K562 (cell line): Measurements from ENCODE around the gene STIM1. TPM values are rescaled to one million over a fixed set of nuclear protein-coding genes. Genes with fewer than 3 reads are reported as not detected.

Experiments
- CBX1 ChIP-seq: sonication (generic); IDR thresholded peaks from 2 replicates; pipeline ENCODE4 v1.6.1; 2016; ENCODE audit warnings: antibody characterized with exemption, low read depth, mild to moderate bottlenecking
- CCNT2 ChIP-seq: IDR thresholded peaks from 2 replicates; pipeline ENCODE4 v1.6.1; 2011; ENCODE audit warnings: borderline replicate concordance, low read depth, mild to moderate bottlenecking, moderate library complexity, mixed read lengths, low read length; ENCODE audit not compliant: insufficient read length; ENCODE audit errors: extremely low read depth
- CEBPG ChIP-seq, 3 experiments: fragments of 200-800 bp in 1 of 3; sonication (Bioruptor generic) in 1 of 3; sonication (generic) in 1 of 3; formaldehyde crosslinking in 1 of 3; IDR thresholded peaks in 2 of 3; conservative IDR thresholded peaks in 1 of 3; 2 replicates each; pipeline versions ENCODE4 v1.6.1 to v1.8.0; 2016 to 2022; ENCODE audit warnings: missing compliant biosample characterization in 2 of 3, missing genetic modification characterization in 2 of 3, mild to moderate bottlenecking in 1 of 3, missing genetic modification reagents in 1 of 3
- CREB1 ChIP-seq, 2 experiments: sonication (generic) in 1 of 2; formaldehyde crosslinking in 1 of 2; IDR thresholded peaks; 2 replicates each; pipeline versions ENCODE4 v1.6.1 to v1.8.0; 2012 to 2022; ENCODE audit warnings: inconsistent platforms in 1 of 2, mild to moderate bottlenecking in 1 of 2, missing genetic modification reagents in 1 of 2, moderate library complexity in 1 of 2
- ELF2 ChIP-seq: fragments of 250-450 bp; sonication (Bioruptor Pico); IDR thresholded peaks from 2 replicates; pipeline ENCODE4 v1.5.0; 2021; ENCODE audit warnings: mild to moderate bottlenecking
- FOXK1 ChIP-seq: sonication (generic); formaldehyde crosslinking; IDR thresholded peaks from 2 replicates; pipeline ENCODE4 v1.8.0; 2022; ENCODE audit warnings: missing genetic modification reagents, mild to moderate bottlenecking, borderline replicate concordance
- HNRNPK ChIP-seq: fragments of 200-400 bp; formaldehyde crosslinking; IDR thresholded peaks from one replicate; pipeline ENCODE4 v1.6.1; 2018; ENCODE audit warnings: mild to moderate bottlenecking, low read depth, low read length; ENCODE audit not compliant: poor library complexity, severe bottlenecking
- NCOA2 ChIP-seq, 2 experiments: fragments of 450-650 bp; IDR thresholded peaks; 2 replicates each; pipeline ENCODE4 v1.6.1; 2018; ENCODE audit warnings: mild to moderate bottlenecking in 2 of 2, moderate library complexity in 1 of 2; ENCODE audit not compliant: partially characterized antibody in 2 of 2
- NR2F6 ChIP-seq: fragments of 450-650 bp; formaldehyde crosslinking; IDR thresholded peaks from 2 replicates; pipeline ENCODE4 v1.4.0; 2020; ENCODE audit warnings: mild to moderate bottlenecking
- OTX1 ChIP-seq: fragments of 450-650 bp; formaldehyde crosslinking; IDR thresholded peaks from 2 replicates; pipeline ENCODE4 v1.4.0; 2022; ENCODE audit warnings: mild to moderate bottlenecking
- PHF21A ChIP-seq: fragments of 450-650 bp; IDR thresholded peaks from 2 replicates; pipeline ENCODE4 v1.6.1; 2017; ENCODE audit warnings: low read depth, borderline replicate concordance
- RCOR1 ChIP-seq, 2 experiments: IDR thresholded peaks; 2 replicates each; pipeline ENCODE4 v1.6.1; 2012; ENCODE audit warnings: low read depth in 2 of 2, low read length in 2 of 2, borderline replicate concordance in 1 of 2, improper control_type of control experiment in 1 of 2
- SP1 ChIP-seq: sonication (generic); formaldehyde crosslinking; IDR thresholded peaks from 2 replicates; pipeline ENCODE4 v1.8.1; 2022; ENCODE audit warnings: mild to moderate bottlenecking, missing genetic modification reagents
- SRSF7 ChIP-seq: fragments of 200-400 bp; formaldehyde crosslinking; optimal IDR thresholded peaks from 2 replicates; pipeline ENCODE3; 2017; ENCODE audit warnings: mild to moderate bottlenecking, low read depth, low read length
- TRIM24 ChIP-seq, 2 experiments: fragments of 450-650 bp; IDR thresholded peaks; 2 replicates each; pipeline ENCODE4 v1.6.1; 2016
- ZKSCAN3 ChIP-seq: fragments of 250-450 bp; sonication (Bioruptor Pico); IDR thresholded peaks from 2 replicates; pipeline ENCODE4 v1.4.0; 2020
- ZNF175 ChIP-seq: fragments of 200-800 bp; sonication (Bioruptor generic); IDR thresholded peaks from 2 replicates; pipeline ENCODE4 v1.6.1; 2016; ENCODE audit warnings: low read depth, mild to moderate bottlenecking, missing genetic modification characterization, missing compliant biosample characterization
- polyA plus RNA-seq, 8 experiments: library from polyadenylated mRNA; depleted of rRNA in 4 of 8; stranded (reverse) in 5 of 8; unstranded in 3 of 8; fragments of >200 nt; fragmentation: Nextera tagmentation in 2 of 8; fragmentation: Illumina TruSeq in 1 of 8; extraction: Ambion mirVana in 2 of 8; extraction: Trizol in 1 of 8; gene quantifications; 2 replicates each; pipeline versions ENCODE4 v1.2.1 to v1.2.3, GENCODE V29; 2011 to 2014; ENCODE audit warnings: inconsistent platforms in 1 of 8, missing spikeins in 1 of 8
- total RNA-seq, 7 experiments: library from RNA; depleted of rRNA in 6 of 7; stranded (reverse); fragments of >200 nt in 6 of 7; fragmentation: Illumina TruSeq in 2 of 7; extraction: Trizol in 2 of 7; gene quantifications; 2 replicates each; pipeline versions ENCODE4 v1.2.1 to v1.2.3, GENCODE V29; 2011 to 2021; ENCODE audit warnings: low replicate concordance in 1 of 7
- TF ChIP-seq, protein P1 (sequence below): fragments of 450-650 bp; IDR thresholded peaks from 2 replicates; pipeline ENCODE4 v1.6.1; 2018; ENCODE audit not compliant: partially characterized antibody
- TF ChIP-seq, protein P2 (sequence below): fragments of 450-650 bp; formaldehyde crosslinking; IDR thresholded peaks from 2 replicates; pipeline ENCODE4 v1.4.0; 2020; ENCODE audit warnings: mild to moderate bottlenecking, moderate library complexity
- TF ChIP-seq, protein P3 (sequence below): sonication (generic); formaldehyde crosslinking; IDR thresholded peaks from 2 replicates; pipeline ENCODE4 v1.8.0; 2022; ENCODE audit warnings: mild to moderate bottlenecking, low read depth, missing genetic modification reagents

STIM1 gene
- total and polyA plus RNA-seq, 9 of the 15 experiments (the other 6 are each of a cell fraction or from before 2014, with no cell fraction given): 7.7 to 50.5 (median 22.5) TPM

- TF ChIP-seq, protein P1, sequence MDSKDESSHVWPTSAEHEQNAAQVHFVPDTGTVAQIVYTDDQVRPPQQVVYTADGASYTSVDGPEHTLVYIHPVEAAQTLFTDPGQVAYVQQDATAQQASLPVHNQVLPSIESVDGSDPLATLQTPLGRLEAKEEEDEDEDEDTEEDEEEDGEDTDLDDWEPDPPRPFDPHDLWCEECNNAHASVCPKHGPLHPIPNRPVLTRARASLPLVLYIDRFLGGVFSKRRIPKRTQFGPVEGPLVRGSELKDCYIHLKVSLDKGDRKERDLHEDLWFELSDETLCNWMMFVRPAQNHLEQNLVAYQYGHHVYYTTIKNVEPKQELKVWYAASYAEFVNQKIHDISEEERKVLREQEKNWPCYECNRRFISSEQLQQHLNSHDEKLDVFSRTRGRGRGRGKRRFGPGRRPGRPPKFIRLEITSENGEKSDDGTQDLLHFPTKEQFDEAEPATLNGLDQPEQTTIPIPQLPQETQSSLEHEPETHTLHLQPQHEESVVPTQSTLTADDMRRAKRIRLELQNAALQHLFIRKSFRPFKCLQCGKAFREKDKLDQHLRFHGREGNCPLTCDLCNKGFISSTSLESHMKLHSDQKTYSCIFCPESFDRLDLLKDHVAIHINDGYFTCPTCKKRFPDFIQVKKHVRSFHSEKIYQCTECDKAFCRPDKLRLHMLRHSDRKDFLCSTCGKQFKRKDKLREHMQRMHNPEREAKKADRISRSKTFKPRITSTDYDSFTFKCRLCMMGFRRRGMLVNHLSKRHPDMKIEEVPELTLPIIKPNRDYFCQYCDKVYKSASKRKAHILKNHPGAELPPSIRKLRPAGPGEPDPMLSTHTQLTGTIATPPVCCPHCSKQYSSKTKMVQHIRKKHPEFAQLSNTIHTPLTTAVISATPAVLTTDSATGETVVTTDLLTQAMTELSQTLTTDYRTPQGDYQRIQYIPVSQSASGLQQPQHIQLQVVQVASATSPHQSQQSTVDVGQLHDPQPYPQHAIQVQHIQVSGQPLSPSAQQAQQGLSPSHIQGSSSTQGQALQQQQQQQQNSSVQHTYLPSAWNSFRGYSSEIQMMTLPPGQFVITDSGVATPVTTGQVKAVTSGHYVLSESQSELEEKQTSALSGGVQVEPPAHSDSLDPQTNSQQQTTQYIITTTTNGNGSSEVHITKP: peak; percentile 7
- TF ChIP-seq SRSF7 (no peak), OTX1 (CRISPR knock-in tag) (0 out of 2 replicates have a peak, but pooled peaks have one; percentile 39), ZKSCAN3 (CRISPR knock-in tag) (no peak), ELF2 (CRISPR knock-in tag) (no peak), FOXK1 (CRISPR knock-in tag) (no peak), CBX1 (no peak), HNRNPK (no peak), NCOA2 (IDR thresholded peaks at IDR 0.05; ENCODE audit: partially characterized antibody in 2 of 2) (no peak), RCOR1 (IDR thresholded peaks at IDR 0.05; ENCODE audit: borderline replicate concordance in 1 of 2, low read depth in 2 of 2, low read length in 2 of 2) (peak in 1 of 2 experiments; percentile 73; a peak in 3 of 4 replicates), SP1 (peak; percentile 77), CCNT2 (no peak), NR2F6 (CRISPR knock-in tag) (no peak), PHF21A (0 out of 2 replicates have a peak, but pooled peaks have one; percentile 12), CREB1 (IDR thresholded peaks at IDR 0.05) (no peak; the same call in 1 of the 2 replicates), CREB1 (CRISPR knock-in tag; IDR thresholded peaks at IDR 0.05) (peak; percentile 68), ZNF175 (CRISPR knock-in tag) (no peak), TRIM24 (IDR thresholded peaks at IDR 0.05) (no peak), CEBPG (CRISPR knock-in tag; IDR thresholded peaks at IDR 0.05) (0 out of 2 replicates have a peak, but pooled peaks have one; percentile 4), CEBPG (tag; conservative IDR thresholded peaks at IDR 0.05 in 1 of 2, IDR thresholded peaks at IDR 0.05 in 1 of 2) (no peak)
- TF ChIP-seq, protein P2, sequence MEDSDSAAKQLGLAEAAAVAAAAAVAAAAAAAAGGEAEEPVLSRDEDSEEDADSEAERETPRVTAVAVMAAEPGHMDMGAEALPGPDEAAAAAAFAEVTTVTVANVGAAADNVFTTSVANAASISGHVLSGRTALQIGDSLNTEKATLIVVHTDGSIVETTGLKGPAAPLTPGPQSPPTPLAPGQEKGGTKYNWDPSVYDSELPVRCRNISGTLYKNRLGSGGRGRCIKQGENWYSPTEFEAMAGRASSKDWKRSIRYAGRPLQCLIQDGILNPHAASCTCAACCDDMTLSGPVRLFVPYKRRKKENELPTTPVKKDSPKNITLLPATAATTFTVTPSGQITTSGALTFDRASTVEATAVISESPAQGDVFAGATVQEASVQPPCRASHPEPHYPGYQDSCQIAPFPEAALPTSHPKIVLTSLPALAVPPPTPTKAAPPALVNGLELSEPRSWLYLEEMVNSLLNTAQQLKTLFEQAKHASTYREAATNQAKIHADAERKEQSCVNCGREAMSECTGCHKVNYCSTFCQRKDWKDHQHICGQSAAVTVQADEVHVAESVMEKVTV (CRISPR knock-in tag): peak; percentile 81
- TF ChIP-seq, protein P3, sequence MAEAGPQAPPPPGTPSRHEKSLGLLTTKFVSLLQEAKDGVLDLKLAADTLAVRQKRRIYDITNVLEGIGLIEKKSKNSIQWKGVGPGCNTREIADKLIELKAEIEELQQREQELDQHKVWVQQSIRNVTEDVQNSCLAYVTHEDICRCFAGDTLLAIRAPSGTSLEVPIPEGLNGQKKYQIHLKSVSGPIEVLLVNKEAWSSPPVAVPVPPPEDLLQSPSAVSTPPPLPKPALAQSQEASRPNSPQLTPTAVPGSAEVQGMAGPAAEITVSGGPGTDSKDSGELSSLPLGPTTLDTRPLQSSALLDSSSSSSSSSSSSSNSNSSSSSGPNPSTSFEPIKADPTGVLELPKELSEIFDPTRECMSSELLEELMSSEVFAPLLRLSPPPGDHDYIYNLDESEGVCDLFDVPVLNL (CRISPR knock-in tag): no peak
Measured at GRCh38 chr11:3824714-3825472, 30.6 kb upstream of the STIM1 start (continued).
